B cell (primary cell): ENCODE data around the gene MT3. TPM values are rescaled to one million over a fixed set of nuclear protein-coding genes. Genes with fewer than 3 reads are reported as not detected.

ENCODE experiments used
- ATAC-seq: fragments of 200-7000 bp; cut with Tn5 transposase; one replicate; pipeline ENCODE4 v1.10.0; 2021; ENCODE audit warnings: low read depth, mild to moderate bottlenecking, moderate number of reproducible peaks, moderate library complexity
- CTCF ChIA-PET: fragments of 350-600 bp; sonication (Branson Sonifier 250); formaldehyde crosslinking; loops from one replicate; lab custom pipeline; 2021; ENCODE audit warnings: antibody characterized with exemption, inconsistent platforms; lab: Charles Lee
- POLR2A ChIA-PET: fragments of 350-600 bp; sonication (Branson Sonifier 250); formaldehyde crosslinking; loops from one replicate; lab custom pipeline; 2021; ENCODE audit warnings: antibody characterized with exemption; lab: Charles Lee
- DNase-seq: peaks from one replicate; pipeline ENCODE4 v3.0.0; 2013
- H2AFZ ChIP-seq: 2 replicates; pipeline ENCODE4 v1.6.1; 2012; ENCODE audit warnings: mild to moderate bottlenecking, low read depth, low read length; ENCODE audit not compliant: insufficient read depth, poor library complexity, severe bottlenecking
- H3K27ac ChIP-seq, 2 donors: 1 replicate in 1 of 2; 2 replicates in 1 of 2; pipeline ENCODE4 v1.5.1; 2012 to 2013; ENCODE audit warnings: low read length in 2 of 2, mild to moderate bottlenecking in 2 of 2, moderate library complexity in 1 of 2
- H3K27me3 ChIP-seq, 4 experiments: fragments of 200-600 bp in 1 of 4; sonication (generic) in 1 of 4; replicated peaks in 1 of 4; 1 replicate in 2 of 4; 2 replicates in 2 of 4; pipeline versions ENCODE4 v1.6.1 to v1.7.0; 2013 to 2016; ENCODE audit warnings: low read length in 3 of 4, mild to moderate bottlenecking in 2 of 4, mixed read lengths in 1 of 4, moderate library complexity in 1 of 4; ENCODE audit not compliant: insufficient read depth in 4 of 4, control insufficient read depth in 3 of 4; ENCODE audit errors: control extremely low read depth in 1 of 4
- H3K36me3 ChIP-seq, 2 experiments: replicated peaks in 1 of 2; 1 replicate in 1 of 2; 2 replicates in 1 of 2; pipeline versions ENCODE4 v1.6.1 to v1.7.1; 2013; ENCODE audit warnings: low read length in 1 of 2; ENCODE audit not compliant: insufficient read depth in 2 of 2, control insufficient read depth in 1 of 2; ENCODE audit errors: control extremely low read depth in 1 of 2, extremely low read depth in 1 of 2
- H3K4me1 ChIP-seq, 2 donors: fragments of 200-600 bp in 1 of 2; sonication (generic) in 1 of 2; 1 replicate in 1 of 2; 2 replicates in 1 of 2; pipeline versions ENCODE4 v1.5.1 to v1.6.1; 2013 to 2017; ENCODE audit warnings: low read length in 2 of 2; ENCODE audit not compliant: control insufficient read depth in 2 of 2, insufficient read depth in 2 of 2
- H3K4me2 ChIP-seq: replicated peaks from 2 replicates; pipeline ENCODE3; 2012; ENCODE audit warnings: mild to moderate bottlenecking, low read depth, low read length; ENCODE audit not compliant: poor library complexity, severe bottlenecking
- H3K4me3 ChIP-seq, 5 experiments: fragments of 200-600 bp in 1 of 5; sonication (generic) in 1 of 5; 1 replicate in 3 of 5; 2 replicates in 2 of 5; pipeline versions ENCODE4 v1.5.1 to v1.7.0; 2011 to 2016; ENCODE audit warnings: low read length in 4 of 5, mild to moderate bottlenecking in 4 of 5, low read depth in 2 of 5, control low read depth in 1 of 5, moderate library complexity in 1 of 5; ENCODE audit not compliant: insufficient read depth in 1 of 5; ENCODE audit errors: control extremely low read depth in 1 of 5, extremely low read depth in 1 of 5
- H3K79me2 ChIP-seq: fragments of 200-600 bp; sonication (generic); one replicate; pipeline ENCODE4 v1.6.0; 2016; ENCODE audit warnings: low read length; ENCODE audit not compliant: control insufficient read depth, insufficient read depth
- H3K9ac ChIP-seq: fragments of 200-600 bp; sonication (generic); 2 replicates; pipeline ENCODE4 v1.6.1; 2017; ENCODE audit warnings: mild to moderate bottlenecking, low read length, moderate library complexity
- H3K9me3 ChIP-seq, 3 donors: one replicate each; pipeline versions ENCODE4 v1.6.1 to v1.7.1; 2013; ENCODE audit warnings: low read length in 2 of 3; ENCODE audit not compliant: control insufficient read depth in 2 of 3, insufficient read depth in 1 of 3; ENCODE audit errors: control extremely low read depth in 1 of 3
- H4K20me1 ChIP-seq: 2 replicates; pipeline ENCODE4 v1.6.0; 2012; ENCODE audit warnings: mild to moderate bottlenecking, low read length; ENCODE audit not compliant: insufficient read depth, control insufficient read depth, poor library complexity, severe bottlenecking
- H3K27ac Mint-ChIP-seq: one replicate; pipeline ENCODE4 v1.8.0; 2021; ENCODE audit warnings: mixed read lengths
- H3K27me3 Mint-ChIP-seq: one replicate; pipeline ENCODE4 v1.8.0; 2021; ENCODE audit warnings: mixed read lengths
- H3K4me1 Mint-ChIP-seq: one replicate; pipeline ENCODE4 v1.8.0; 2021; ENCODE audit warnings: mixed read lengths
- H3K4me3 Mint-ChIP-seq: one replicate; pipeline ENCODE4 v1.8.0; 2021; ENCODE audit warnings: mixed read lengths
- H3K9me3 Mint-ChIP-seq: one replicate; pipeline ENCODE4 v1.8.0; 2022; ENCODE audit warnings: mixed read lengths; ENCODE audit not compliant: insufficient read depth
- CTCF ChIP-seq: fragments of 200-600 bp; IDR thresholded peaks from one replicate; pipeline ENCODE4 v1.8.0; 2022; ENCODE audit warnings: antibody characterized with exemption, mild to moderate bottlenecking
- EZH2 ChIP-seq: IDR thresholded peaks from 2 replicates; pipeline ENCODE4 v1.6.1; 2012; ENCODE audit warnings: borderline replicate concordance, low read depth, mild to moderate bottlenecking, moderate library complexity, low read length; ENCODE audit not compliant: insufficient read depth, poor library complexity, severe bottlenecking
- WGBS: methylation state at CpG from one replicate; pipeline ENCODE4 v1.1.5; 2013; ENCODE audit warnings: missing lambda C conversion rate; ENCODE audit not compliant: insufficient coverage; 5-methylcytosine and 5-hydroxymethylcytosine counted together
- intact Hi-C: fragments of 100-400 bp; cut with micrococcal nuclease; formaldehyde crosslinking; loops from one replicate; pipeline ENCODE4 v1.10.0; 2022
- polyA plus RNA-seq: library from polyadenylated mRNA; depleted of rRNA; stranded (reverse); fragments of >200 nt; gene quantifications from 2 replicates; pipeline ENCODE4 v1.2.3, GENCODE V29; 2012
- total RNA-seq, 2 donors: library from RNA; stranded (reverse); fragments of 120-200 nt in 1 of 2; gene quantifications; 1 replicate in 1 of 2; 2 replicates in 1 of 2; pipeline versions ENCODE4 v1.2.3 to v1.2.4, GENCODE V29; 2013 to 2022

MT3 gene
- total and polyA plus RNA-seq, 2 donors (not counting 1 experiment from before 2014, with no cell fraction given) = not detected

DNA sequence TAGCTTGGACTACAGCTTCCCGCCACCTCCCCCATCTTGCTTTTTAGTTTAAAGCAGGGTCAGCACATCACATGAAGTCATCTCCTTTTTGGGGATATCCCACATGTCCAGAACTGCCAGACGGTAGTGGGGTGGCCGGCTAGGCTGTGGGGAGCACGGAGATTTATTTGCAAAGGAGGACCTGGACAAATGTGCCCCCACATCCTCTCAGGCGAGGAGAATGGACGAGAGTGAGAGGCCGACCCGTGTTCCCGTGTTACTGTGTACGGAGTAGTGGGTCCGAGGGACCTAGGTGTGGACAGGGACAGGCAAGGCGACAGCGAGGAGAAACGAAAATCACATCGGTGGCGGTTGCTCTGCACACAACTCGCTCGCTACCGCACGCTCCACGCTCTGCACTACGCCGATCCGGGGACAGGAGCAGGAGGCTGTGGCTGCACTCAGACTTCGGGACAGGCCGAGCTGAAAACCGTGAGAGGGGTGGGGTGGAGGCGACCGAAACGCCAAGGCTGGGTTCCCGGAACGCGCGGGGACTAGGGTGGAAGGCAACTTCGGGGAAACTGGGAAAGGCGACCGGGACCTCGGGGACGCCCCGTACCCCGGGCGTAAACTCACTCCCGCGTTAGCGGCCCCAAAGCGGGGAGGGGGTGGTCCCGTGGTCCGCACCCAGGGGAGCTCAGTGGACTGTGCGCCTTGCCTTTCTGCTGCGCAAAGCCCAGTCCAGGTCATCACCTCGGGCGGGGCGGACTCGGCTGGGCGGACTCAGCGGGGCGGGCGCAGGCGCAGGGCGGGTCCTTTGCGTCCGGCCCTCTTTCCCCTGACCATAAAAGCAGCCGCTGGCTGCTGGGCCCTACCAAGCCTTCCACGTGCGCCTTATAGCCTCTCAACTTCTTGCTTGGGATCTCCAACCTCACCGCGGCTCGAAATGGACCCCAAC, 48.8 kb downstream of the MT3 start, which contains the start of gene MT1A:
MT1A (plus strand) TSS at position 853 of the 937 bp plus-strand sequence; CDS start at position 926, 73 bp downstream.
- ChIA-PET CTCF (interaction anchor here (0.7 kb wide), 1 partner anchor 15 kb away, joined by 3 read pairs; no protein-coding TSS in a partner anchor), POLR2A (no interaction called here)
- Histone ChIP-seq H3K4me3 (no peak within 1 kb of the TSS), H3K4me2 (peak within 1 kb of the TSS; percentile 46), H3K9me3 (peaks cover 0 to 4% (median 0%) of the 10 kb centered on the region in 3 donors), H3K9ac (no peak within 1 kb of the TSS), H3K27me3 (peaks cover 0 to 73% (median 36%) of the 10 kb centered on the region in 4 experiments), H3K79me2 (no peaks in the 10 kb centered on the region), H3K27ac (no peak within 1 kb of the TSS), H3K4me1 (peaks cover 17 to 31% of the 10 kb centered on the region in 2 donors), H2AFZ (peak within 1 kb of the TSS; percentile 28), H4K20me1 (no peaks in the 10 kb centered on the region), H3K36me3 (no peaks in the 10 kb centered on the region)
- peaks cover 78% of the 10 kb centered on the region for H3K27me3 Mint-ChIP-seq
- TF ChIP-seq CTCF = no peak
- TF ChIP-seq EZH2 = no peak
- no peak within 1 kb of the TSS for H3K27ac Mint-ChIP-seq
- ATAC-seq = no peak
- H3K9me3 Mint-ChIP-seq = no peaks in the 10 kb centered on the region
- H3K4me3 Mint-ChIP-seq = peak within 1 kb of the TSS; percentile 63
- H3K4me1 Mint-ChIP-seq = peaks cover 24% of the 10 kb centered on the region
- intact Hi-C loops = loop anchor here (10.0 kb wide), 1 partner anchor 47 kb away; the partner anchor contains the start of gene MT1X
- peak; percentile 29 for DNase-seq
- 8% methylated on average over 65 of the region's 68 CpGs for WGBS
